AG10803 (cell line): ENCODE data around the gene TIMM10.

ENCODE experiments used
- DNase-seq: peaks from one replicate; pipeline ENCODE4 v3.0.0; 2010; ENCODE audit warnings: low read depth
- H3K4me3 ChIP-seq: 2 replicates; pipeline ENCODE4 v1.5.1; 2011; ENCODE audit warnings: mild to moderate bottlenecking, low read length, control low read depth
- TF ChIP-seq, protein P1 (sequence below): conservative IDR thresholded peaks from 2 replicates; pipeline ENCODE4 v1.5.1; 2011; ENCODE audit warnings: mild to moderate bottlenecking, low read length, control low read depth, inconsistent platforms

TIMM10 gene

DNA sequence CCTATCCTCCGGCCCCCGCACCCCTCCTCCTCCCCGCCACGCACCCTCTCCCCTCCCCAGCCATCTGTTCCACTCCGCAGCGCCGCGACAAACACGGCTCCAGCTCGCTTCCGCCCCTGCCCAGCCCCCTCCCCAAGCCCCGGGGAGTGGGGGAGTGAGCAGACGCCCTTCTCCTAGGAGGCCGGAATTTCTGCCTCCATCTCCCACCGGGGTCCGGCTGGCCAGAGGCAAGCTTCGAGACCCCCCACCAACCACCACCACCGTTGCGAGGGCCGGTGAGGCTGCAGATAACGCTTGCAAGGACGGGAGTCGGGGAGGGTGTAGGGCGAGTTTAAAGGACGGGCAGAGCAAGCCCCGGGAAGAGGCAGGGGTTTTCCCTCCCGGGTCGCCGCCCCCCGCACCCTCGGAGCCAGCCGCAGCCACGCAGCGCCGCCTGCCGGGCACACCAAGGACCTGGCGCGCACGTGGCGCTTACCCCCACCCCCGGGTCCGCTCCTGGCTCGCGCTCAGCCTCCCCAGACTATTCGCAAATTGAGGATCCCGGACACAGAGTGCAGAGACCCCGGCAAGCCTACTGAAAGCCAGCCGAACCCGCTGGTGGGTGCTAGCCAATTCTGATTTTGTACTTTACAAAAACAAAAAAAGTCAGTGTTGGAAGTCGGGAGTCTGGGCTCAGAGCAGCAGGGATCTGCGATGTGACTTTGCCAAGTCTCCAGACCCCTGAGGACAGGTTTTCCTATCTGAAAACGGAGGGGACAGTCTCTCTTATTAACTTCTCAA is 47.6 kb downstream of the TIMM10 start:
- DNase-seq, result no peak
- H3K4me3 ChIP-seq, result peak overlapping the region; percentile 50
- TF ChIP-seq, protein P1, sequence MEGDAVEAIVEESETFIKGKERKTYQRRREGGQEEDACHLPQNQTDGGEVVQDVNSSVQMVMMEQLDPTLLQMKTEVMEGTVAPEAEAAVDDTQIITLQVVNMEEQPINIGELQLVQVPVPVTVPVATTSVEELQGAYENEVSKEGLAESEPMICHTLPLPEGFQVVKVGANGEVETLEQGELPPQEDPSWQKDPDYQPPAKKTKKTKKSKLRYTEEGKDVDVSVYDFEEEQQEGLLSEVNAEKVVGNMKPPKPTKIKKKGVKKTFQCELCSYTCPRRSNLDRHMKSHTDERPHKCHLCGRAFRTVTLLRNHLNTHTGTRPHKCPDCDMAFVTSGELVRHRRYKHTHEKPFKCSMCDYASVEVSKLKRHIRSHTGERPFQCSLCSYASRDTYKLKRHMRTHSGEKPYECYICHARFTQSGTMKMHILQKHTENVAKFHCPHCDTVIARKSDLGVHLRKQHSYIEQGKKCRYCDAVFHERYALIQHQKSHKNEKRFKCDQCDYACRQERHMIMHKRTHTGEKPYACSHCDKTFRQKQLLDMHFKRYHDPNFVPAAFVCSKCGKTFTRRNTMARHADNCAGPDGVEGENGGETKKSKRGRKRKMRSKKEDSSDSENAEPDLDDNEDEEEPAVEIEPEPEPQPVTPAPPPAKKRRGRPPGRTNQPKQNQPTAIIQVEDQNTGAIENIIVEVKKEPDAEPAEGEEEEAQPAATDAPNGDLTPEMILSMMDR, result peak; percentile 50

DNA sequence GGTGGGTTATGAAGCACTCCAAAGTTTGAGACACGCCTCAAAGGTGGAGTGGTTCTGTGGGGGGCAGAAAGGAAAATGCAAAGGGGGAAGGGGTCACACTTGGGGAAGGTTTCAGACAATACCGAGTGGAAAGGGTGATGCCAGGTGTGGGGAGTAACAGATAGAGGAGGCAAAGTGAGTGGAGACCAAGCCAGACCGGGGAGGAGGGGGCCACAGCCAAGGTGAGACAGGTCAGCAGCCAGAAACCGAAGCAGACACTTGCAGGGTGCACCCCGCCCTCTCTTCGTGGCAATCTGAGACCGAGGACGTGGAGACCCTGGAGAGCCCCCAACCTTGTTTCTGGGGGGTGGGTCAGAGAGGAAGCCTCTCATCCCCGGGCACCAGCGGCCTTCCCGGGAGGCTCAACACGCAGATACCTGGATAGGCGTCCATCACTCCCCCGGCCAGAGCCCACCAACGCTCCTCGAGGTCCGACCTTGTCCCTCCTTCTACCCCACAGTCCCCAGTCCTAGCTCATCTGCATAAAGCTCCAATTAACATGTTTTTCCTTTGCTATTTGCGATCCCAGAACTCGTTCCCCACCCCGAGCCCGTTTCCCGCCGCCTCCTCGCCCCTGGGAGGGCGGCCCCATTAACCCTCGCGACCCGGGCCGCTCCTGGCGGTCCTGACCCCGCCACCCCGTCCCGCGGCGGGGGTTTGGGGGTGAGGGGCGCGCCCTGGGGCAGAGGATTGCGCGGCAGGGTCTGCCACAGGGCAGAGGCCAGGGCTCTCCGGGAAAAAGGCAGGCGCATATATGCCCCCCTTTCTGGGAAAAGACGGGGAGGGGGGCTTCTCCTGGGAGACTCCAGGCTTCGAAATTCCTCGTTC is 48.4 kb downstream of the TIMM10 start:
- DNase-seq, result no peak
- TF ChIP-seq, protein P1, result no peak
- H3K4me3 ChIP-seq, result no peak overlapping the region; the same call in 1 of the 2 replicates

DNA sequence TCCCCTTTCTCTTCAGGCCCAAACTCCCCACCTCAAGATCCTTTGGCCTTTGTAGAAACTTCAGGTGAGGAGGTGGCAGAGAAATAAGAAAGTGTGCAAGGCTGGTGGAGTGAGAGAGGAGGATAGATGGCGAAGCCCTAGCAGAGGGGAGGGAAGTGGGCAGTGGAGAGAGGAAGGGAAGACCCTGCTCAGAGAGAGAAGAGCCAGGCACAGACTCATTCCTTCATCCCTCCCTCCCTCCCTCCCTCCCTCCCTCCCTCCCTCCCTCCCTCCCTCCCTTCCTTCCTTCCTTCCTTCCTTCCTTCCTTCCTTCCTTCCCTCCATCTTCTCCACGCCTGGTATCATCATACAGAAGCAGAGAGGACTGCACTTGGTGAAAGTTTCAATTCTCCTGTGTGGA is 49.2 kb downstream of the TIMM10 start:
- no peak for DNase-seq
- no peak overlapping the region for H3K4me3 ChIP-seq
- TF ChIP-seq, protein P1, result no peak

DNA sequence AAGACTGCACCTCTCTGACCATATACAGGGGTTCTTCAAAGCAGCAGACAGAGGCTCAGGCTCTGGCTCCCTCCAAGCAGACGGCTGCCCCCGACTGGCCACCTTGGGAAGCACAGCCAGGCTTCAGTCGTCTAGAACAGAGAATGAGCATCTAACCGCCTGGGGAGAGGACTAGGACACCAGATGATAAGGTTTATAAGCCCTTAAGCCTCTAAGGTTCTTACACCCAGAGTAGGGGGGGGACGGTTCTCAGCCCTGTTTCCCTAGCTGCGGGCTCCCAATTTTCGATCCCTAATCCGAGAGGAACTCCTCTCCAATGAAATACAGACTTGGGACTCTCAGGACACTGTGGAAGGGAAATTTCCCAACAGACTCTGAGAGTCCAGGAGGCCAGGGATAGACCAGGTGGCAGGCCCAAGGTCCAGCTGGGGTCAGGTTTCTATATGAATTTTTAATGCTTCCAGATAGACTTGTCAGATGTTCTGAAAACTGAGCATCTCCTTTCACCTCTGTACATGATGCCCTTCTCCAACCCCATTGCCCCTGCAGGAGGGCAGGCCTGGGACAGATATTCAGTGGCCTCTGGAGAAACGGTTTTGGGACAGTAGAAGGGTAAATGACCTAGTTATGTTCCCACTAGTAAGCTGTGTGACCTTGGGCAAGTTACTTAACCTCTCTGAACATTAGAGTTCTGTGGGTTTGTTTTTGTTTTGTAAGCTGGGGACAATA is 50.0 kb downstream of the TIMM10 start:
- no peak overlapping the region for H3K4me3 ChIP-seq
- TF ChIP-seq, protein P1, result peak; percentile 67
- no peak for DNase-seq

DNA sequence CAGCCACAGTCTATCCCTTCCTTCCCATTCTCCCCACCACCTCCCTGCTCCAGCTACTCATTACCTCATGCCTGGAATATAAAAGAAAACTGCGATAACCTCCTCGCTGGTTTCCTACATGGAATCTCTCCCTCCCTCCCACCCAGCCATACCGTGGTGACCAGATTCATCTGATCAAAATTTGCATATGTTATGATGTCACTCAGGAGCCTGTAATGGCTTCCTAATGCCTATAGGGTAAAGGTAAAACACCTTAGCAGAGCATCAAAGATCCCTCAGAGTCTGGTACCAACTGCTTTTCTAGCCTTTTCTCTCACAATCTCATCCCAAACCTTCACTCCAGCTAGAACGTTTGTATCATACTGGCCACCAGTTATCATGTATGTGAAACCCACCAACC is 50.6 kb downstream of the TIMM10 start:
- DNase-seq, result no peak
- TF ChIP-seq, protein P1, result no peak
- H3K4me3 ChIP-seq, result no peak overlapping the region

DNA sequence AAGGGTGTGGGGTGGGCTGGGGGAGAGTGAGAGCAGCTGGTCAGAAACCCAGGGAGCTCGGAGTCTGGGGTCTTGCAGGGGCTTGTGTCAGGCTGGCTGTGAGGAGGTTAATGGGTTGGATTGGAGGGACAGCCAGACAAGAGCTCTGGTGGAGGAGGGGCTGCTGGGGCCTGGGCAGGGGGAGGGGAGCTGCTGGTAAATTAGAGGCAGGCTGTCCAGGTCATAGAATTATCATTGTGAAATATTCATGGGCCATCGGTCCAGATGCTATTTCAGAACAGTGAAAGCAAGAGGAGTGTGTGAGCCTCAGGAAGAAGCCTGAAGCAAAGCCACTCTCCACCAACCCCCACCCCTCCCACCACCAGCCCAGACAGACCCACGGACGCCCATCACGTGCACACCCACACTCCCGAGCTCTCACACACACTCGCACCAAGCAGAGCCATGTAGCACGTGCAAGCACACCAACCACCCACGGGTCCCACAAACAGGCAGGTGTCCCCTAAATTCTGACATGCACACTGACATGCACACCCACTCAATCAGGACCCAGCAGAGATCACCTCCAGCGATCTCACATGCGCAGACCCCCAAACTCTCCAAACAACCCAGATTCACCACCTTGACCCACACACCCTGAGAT is 51.4 kb downstream of the TIMM10 start:
- H3K4me3 ChIP-seq, result no peak overlapping the region
- TF ChIP-seq, protein P1, result no peak
- DNase-seq, result no peak
